ENCODE results near the gene TXNDC2.

DNA sequence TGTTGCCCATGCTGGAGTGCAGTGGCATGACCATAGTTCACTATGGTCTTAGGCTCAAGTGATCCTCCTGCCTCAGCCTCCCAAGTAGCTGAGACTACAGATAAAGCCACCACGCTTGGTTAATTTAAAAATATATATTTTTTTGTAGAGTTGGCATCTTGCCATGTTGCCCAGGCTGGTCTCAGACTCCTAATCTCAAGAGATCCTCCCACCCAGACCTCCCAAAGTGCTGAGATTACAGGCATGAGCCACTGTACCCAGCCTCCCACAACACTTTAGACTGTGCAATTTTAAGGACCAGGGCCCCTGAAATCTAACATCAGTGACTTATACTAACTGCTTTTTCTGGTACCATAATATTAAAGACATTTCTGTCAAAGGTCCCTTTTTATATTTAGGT is 5.2 kb downstream of the TXNDC2 start:
- no peak for TF ChIP-seq EP300 (IDR thresholded peaks at IDR 0.05; ENCODE audit: low read depth)
- TF ChIP-seq, protein P1, sequence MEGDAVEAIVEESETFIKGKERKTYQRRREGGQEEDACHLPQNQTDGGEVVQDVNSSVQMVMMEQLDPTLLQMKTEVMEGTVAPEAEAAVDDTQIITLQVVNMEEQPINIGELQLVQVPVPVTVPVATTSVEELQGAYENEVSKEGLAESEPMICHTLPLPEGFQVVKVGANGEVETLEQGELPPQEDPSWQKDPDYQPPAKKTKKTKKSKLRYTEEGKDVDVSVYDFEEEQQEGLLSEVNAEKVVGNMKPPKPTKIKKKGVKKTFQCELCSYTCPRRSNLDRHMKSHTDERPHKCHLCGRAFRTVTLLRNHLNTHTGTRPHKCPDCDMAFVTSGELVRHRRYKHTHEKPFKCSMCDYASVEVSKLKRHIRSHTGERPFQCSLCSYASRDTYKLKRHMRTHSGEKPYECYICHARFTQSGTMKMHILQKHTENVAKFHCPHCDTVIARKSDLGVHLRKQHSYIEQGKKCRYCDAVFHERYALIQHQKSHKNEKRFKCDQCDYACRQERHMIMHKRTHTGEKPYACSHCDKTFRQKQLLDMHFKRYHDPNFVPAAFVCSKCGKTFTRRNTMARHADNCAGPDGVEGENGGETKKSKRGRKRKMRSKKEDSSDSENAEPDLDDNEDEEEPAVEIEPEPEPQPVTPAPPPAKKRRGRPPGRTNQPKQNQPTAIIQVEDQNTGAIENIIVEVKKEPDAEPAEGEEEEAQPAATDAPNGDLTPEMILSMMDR (IDR thresholded peaks at IDR 0.05) = no peak
